Measurements from ENCODE around the gene KMT2C.

Gene KMT2C

GRCh38 chr7:152105205-152105604, 330.6 kb downstream of the KMT2C start:
- DNase-seq (ENCODE audit: low read depth), result no peak

- DNase-seq (ENCODE audit: low read depth), result no peak
Measured at GRCh38 chr7:152103691-152104090, 332.1 kb downstream of the KMT2C start.

GRCh38 chr7:152103066-152103465, 332.7 kb downstream of the KMT2C start:
- DNase-seq (ENCODE audit: low read depth), result no peak

GRCh38 chr7:152097330-152097729, 338.5 kb downstream of the KMT2C start:
- no peak for DNase-seq (ENCODE audit: low read depth)

DNA sequence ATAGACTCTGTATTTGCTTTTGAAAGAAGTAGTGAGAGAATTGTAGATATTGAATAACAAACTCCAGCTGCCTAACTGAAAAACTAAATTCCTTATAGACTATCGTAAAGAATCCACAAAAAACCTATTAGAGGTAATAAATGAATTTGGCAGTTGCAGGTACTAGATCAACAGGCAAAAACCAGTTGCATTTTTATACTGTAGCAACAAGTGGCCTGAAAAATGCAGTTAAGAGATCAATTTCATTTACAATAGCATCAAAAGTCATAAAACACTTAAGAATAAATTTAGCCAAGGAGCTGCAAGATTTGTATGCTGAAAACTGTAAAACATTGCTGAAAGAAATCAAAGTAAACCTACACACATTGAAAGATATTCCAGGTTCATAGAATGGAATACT, 340.0 kb downstream of the KMT2C start:
- DNase-seq (ENCODE audit: low read depth), result no peak

GRCh38 chr7:152093717-152094116, 342.1 kb downstream of the KMT2C start:
- no peak for DNase-seq (ENCODE audit: low read depth)

DNA sequence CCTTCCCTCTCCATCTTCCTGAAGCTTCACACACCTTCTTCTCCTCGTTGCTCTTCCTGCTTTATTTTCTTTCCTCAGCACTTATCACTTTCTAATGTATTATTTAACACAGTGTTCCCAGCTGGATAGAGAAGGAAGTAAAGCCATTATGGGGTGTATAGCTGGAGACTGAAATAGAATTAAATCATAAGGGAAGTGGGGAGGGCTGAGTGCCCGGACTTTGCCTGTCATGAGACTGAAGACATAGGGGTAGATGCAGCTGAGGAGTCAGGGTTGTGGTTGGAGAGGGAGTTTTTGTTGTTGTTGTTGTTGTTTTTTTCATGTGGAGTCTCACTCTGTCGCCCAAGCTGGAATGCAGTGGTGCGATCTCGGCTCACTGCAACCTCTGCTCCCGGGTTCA, 345.1 kb downstream of the KMT2C start:
- no peak for DNase-seq (ENCODE audit: low read depth)

- no peak for DNase-seq (ENCODE audit: low read depth)
Measured at GRCh38 chr7:152089183-152089582, 346.6 kb downstream of the KMT2C start.

- no peak for DNase-seq (ENCODE audit: low read depth)
Measured at GRCh38 chr7:152086513-152086912, 349.3 kb downstream of the KMT2C start.

GRCh38 chr7:152085131-152085530, 350.7 kb downstream of the KMT2C start:
- no peak for DNase-seq (ENCODE audit: low read depth)

Data from activated T-cell treated with anti-CD3 and anti-CD28 coated beads for 1 hour (primary cell).